GM18858 (cell line): ENCODE results near the gene SMR3A.

ENCODE experiments used
- ATAC-seq: cut with Tn5 transposase; IDR thresholded peaks from one replicate; pipeline ENCODE4 v1.9.1; 2021; ENCODE audit not compliant: unreplicated experiment

SMR3A gene

GRCh38 chr4:70360460-70360859 is at the start of gene SMR3A:
SMR3A (plus strand) TSS chr4:70360760; CDS start chr4:70362116, 1,356 bp downstream.
- no peak for ATAC-seq

- no peak for ATAC-seq
These were observed 46.8 kb upstream of the SMR3A start for GRCh38 chr4:70313736-70314135.

- ATAC-seq = peak; percentile 77
These were observed 44.6 kb upstream of the SMR3A start for GRCh38 chr4:70315928-70316327.

- ATAC-seq = no peak
These were observed 34.5 kb upstream of the SMR3A start for GRCh38 chr4:70326052-70326451.

GRCh38 chr4:70334681-70335080 is 25.9 kb upstream of the SMR3A start, which contains the start of gene CABS1:
CABS1 (plus strand) TSS chr4:70334981; CDS start chr4:70335040, 59 bp downstream.
- ATAC-seq = no peak

GRCh38 chr4:70336043-70336442 is 24.5 kb upstream of the SMR3A start:
- ATAC-seq = no peak

GRCh38 chr4:70337886-70338420 is 22.6 kb upstream of the SMR3A start:
- ATAC-seq = no peak

- ATAC-seq = no peak
These were observed 4.4 kb upstream of the SMR3A start for GRCh38 chr4:70356185-70356584.

- ATAC-seq = no peak
These were observed 1.4 kb upstream of the SMR3A start for GRCh38 chr4:70359115-70359661.

- ATAC-seq = no peak
These were observed 3.4 kb downstream of the SMR3A start for GRCh38 chr4:70364002-70364401.

GRCh38 chr4:70365479-70365878 is 4.9 kb downstream of the SMR3A start:
- no peak for ATAC-seq

GRCh38 chr4:70367813-70368212 is 7.3 kb downstream of the SMR3A start:
- ATAC-seq = no peak

GRCh38 chr4:70371987-70372386 is 11.4 kb downstream of the SMR3A start:
- no peak for ATAC-seq

GRCh38 chr4:70372760-70373159 is 12.2 kb downstream of the SMR3A start:
- ATAC-seq = no peak

GRCh38 chr4:70380578-70380977 is 20.0 kb downstream of the SMR3A start:
- no peak for ATAC-seq

GRCh38 chr4:70382691-70383181 is 22.2 kb downstream of the SMR3A start, which contains the start of gene SMR3B:
SMR3B (plus strand) TSS chr4:70383131; CDS start chr4:70384511, 1,380 bp downstream.
- ATAC-seq = no peak

- peak; percentile 69 for ATAC-seq
These were observed 31.7 kb downstream of the SMR3A start for GRCh38 chr4:70392057-70392776.

GRCh38 chr4:70397580-70397979 is 37.0 kb downstream of the SMR3A start, which contains the start of gene OPRPN:
OPRPN (plus strand) TSS chr4:70397940; CDS start chr4:70399286, 1,346 bp downstream.
- ATAC-seq = no peak

GRCh38 chr4:70399319-70399718 is 38.8 kb downstream of the SMR3A start:
- ATAC-seq = peak; percentile 47

GRCh38 chr4:70402762-70403161 is 42.2 kb downstream of the SMR3A start:
- ATAC-seq = no peak

- peak; percentile 52 for ATAC-seq
These were observed 45.2 kb downstream of the SMR3A start for GRCh38 chr4:70405765-70406164.
